ENCODE measurements around the gene TPST1. TPM values are rescaled to one million over a fixed set of nuclear protein-coding genes. Genes with fewer than 3 reads are reported as not detected.
"Not testable (repeated sequence)": the region's sequence is repeated elsewhere in the genome, so short reads cannot be mapped to it uniquely, and the experiment has no call there.

Gene TPST1
- 56.5 and 58.8 TPM in 2 replicates for total RNA-seq (2014; rRNA removed; shearing (Covaris generic))

DNA sequence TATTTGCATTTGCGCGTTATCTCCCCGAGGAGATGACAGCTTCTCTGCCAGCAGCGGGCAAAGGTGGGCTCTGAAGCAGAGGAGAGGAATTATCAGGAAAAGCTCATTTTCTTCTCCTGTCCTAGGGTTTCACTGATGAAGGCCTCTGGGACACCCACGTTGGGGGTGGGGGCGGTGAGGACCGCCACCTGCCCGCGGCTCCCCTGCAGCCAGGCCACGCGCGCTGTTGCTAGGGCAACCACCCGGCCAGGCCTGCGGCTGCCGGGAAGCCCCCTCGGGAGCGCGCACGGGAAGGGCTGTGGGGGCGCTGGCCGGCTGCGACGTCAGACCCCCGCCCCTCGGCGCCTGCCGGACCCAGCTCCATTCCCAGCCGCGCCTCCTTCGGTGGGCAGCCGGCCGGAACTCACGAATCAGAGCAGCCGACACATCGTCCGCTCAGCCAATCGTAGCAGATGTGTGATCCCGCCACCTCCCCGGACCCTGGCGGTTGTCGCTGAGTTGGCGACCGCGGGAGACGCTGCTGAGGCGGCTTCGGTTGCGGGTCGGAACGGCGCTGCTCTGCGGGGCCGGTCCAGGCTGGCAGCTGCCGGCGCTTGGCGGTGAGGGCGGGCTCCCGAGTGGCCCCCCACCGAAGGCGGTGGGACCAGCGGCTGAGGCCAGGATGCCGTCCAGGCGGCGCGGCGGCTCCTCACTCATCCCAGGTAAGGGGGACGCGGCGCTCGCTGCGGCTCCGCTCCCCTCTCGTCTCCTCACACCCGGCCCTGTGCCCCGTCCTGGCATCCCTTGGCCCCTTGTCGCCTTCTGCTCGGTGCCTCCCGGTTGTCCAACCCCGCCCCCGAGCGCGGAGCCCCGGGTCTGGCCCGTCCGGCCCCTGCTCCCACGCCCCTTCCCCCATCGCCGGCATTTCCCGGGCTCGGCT, at the start of gene TPST1:
Gene TPST1 (plus strand): TSS at position 513 of the 919 bp plus-strand sequence. CDS start 35,092 bp downstream, outside the sequence.
- DNase-seq (ENCODE audit: low spot score) = peak; percentile 87

DNA sequence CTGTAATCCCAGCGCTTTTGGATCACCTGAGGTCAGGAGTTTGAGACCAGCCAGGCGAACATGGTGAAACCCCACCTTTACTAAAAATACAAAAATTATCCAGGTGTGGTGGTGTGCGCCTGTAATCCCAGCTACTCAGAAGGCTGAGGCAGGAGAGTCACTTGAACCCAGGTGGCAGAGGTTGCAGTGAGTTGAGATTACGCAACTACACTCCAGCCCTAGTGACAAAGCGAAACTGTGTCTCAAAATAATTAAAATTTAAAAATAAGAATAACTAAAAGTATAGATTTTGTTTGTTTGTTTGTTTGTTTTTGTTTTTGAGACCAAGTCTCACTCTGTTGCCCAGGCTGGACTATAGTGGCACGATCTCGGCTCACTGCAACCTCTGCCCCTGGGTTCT, 49.1 kb upstream of the TPST1 start:
- DNase-seq (ENCODE audit: low spot score) = not testable (repeated sequence)

DNA sequence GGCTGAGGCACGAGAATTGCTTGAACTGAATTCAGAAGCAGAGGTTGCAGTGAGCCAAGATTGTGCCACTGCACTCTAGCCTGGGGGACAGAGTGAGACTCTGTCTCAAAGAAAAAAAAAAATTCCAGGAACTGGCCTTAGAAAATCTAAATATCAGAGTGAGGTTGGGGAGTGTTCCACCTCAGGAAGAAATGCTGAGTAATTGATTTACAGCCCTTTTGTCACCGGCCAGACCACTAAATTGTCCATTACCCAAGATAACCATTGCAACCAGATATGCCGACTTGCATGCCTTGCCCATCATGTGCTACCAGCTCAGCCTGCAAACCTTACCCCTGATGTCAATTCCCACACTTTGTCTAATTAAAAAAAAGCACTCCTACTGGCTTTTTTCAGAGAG, 48.1 kb upstream of the TPST1 start:
- DNase-seq (ENCODE audit: low spot score) = peak; percentile 83

DNA sequence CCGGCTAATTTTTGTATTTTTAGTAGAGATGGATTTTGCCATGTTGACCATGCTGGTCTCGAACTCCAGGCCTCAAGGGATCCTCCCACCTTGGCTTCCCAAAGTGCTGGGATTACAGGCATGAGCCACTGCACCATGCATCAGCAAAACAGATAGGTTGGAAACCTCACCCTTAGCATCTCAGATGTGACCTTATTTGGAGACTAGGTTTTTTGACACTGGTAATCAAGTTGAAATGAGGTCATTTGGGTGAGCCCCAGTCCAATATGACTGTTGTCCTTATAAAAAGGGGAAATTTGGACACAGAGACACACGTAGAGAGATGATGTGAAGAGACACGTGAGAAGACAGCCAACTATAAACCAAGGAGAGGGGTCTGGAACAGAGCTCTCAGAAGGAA, 42.5 kb upstream of the TPST1 start:
- no peak for DNase-seq (ENCODE audit: low spot score)

DNA sequence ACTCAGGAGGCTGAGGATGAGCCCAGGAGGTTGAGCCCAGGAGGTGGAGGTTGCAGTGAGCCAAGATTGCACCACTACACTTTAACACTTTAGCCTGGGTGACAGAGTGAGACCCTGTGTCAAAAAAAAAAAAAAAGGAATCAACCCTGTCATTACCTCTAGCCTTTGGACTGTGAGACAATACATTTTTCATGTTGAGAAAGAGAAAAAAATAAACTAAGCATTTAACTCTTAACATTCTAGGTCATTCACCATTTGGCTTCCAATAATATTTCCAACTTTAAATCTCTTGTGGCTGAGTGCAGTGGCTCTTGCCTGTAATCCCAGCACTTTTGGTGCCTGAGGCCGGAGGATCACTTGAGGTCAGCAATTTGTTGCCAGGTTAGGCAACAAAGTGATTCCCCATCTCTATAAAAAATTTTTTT, 41.9 kb upstream of the TPST1 start:
- DNase-seq (ENCODE audit: low spot score) = no peak

DNA sequence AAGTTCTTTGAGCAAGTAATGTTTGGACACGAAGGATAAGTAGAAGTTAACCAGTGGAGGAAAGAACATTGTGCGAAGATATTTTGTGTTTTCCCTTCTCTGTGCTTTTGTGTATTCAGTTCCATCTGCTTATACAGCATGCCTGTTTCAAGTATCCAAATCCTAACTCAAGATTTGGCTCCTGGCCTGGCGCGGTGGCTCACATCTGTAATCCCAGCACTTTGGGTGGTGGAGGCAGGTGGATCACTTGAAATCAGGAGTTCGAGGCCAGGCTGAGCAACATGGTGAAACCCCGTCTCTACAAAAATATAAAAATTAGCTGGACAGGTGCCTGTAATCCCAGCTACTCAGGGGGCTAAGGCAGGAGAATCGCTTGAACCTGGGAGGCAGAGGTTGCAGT, 40.8 kb upstream of the TPST1 start:
- DNase-seq (ENCODE audit: low spot score) = no peak

DNA sequence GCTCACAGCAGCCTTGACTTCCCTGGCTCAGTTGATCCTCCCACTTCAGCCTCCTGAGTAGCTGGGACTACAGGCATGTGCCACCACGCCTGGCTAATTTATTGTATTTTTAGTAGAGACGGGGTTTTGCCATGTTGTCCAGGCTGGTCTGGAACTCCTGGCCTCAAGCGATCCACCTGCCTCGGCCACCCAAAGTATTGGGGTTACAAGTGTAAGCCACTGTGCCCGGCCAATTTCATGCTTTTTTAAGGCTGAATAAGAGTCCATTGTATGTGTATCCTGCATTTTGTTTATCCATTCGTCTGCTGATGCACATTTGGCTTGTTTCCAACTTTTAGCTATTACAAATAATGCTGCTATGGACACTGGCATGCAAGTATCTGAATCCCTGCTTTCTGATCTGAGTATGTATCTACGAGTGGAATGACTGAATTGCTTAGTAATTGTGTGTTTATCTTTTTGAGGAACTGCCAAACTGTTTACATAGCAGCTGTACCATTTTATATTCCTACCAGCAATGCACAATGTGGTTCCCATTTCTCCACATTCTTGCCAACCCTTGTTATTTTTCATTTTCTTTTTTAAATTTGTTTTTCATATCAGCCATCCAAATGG, 37.3 kb upstream of the TPST1 start:
- DNase-seq (ENCODE audit: low spot score) = peak; percentile 59

DNA sequence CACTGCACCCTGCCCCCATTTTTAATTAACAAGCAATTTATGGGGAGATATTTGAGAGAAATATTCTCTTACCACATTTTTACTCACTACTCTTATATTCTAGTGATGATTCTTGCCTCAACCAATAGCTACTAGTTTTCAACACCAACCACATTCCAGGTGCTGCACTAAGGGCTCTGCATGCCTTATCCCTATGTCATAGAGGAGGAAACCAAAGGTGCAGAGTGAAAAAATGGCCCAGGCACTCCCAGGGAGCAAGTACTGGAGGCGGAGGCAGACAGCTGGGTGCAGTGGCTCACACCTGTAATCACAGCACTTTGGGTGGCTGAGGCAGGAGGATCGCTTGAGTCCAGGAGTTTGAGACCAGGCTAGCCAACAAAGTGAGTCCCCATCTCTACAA, 35.5 kb upstream of the TPST1 start:
- DNase-seq (ENCODE audit: low spot score) = no peak

DNA sequence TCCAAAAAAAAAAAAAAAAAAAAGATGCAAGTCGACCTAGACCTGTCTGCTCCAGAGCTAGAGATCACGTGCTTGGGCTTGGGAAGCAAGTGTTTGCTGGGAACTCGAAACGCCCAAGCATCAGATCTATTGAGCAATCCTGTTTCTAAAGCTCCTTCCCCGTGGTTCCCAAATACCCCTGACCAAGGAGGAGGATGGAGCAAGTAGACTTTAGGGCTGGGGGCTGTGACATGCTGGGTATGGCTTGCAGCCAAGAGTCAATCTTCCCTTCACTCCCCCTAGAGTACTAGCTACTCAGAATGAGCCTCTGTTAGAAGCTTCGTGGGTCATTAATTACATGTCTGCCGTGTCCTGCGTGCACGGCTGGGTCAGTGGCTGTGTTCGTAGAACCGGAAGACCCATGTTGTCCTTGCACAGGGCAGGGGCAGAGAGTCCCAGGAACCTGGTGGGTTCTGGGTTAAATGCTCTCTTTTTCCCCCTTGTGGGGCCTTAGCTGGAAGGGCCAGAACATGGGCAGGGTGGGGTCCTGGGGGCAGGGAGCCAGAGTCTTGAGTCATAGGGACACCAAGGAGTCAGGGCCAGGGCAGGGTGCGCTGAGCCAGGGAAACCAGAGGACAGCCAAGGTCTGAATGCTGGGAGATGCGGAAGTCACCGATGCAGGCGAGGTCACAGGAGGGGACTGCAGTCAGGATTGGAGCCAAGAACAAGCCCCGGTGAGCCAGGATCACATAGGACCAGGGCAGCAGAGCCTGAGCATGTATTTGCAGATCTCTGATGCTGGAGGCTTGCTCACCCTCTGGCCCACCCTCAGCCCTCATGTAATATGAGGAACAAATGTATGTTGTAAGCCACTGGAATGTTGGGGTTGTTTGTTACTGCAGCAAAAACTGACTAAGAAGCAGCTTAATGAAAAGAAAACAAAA, 34.6 kb upstream of the TPST1 start:
- DNase-seq (ENCODE audit: low spot score) = no peak

DNA sequence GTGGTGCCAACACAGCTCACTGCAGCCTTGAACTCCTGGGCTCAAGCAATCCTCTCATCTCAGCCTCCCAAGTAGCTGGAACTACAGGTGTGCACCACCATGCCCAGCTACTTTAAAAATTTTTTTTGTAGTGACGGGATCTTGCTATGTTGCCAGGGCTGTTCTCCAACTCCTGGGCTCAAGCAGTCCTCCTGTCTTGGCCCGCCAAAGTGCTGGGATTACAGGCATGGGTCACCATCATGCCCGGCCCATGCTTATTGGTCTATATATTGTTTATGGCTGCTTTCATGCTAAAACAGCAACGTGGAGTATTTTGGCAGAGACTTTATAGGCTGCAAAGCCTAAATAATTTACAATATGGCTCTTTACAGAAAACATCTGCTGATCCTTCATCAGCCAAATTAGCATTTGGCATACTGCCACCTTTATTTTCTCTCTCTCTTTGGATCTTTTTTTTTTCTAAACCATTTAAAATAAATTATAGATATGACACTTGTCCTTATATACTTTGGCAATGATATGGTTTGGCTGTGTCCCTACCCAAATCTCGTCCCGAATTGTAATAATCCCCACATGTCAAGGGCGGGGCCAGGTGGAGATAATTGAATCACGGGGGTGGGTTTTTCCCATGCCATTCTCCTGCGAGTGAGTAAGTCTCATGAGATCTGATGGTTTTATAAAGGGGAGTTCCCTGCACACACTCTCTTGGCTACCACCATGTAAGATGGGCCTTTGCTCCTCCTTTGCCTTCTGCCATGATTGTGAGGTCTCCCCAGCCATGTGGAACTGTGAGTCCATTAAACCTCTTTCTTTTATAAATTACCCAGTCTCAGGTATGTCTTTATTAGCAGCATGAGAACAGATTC, 32.4 kb upstream of the TPST1 start:
- peak; percentile 52 for DNase-seq (ENCODE audit: low spot score)

DNA sequence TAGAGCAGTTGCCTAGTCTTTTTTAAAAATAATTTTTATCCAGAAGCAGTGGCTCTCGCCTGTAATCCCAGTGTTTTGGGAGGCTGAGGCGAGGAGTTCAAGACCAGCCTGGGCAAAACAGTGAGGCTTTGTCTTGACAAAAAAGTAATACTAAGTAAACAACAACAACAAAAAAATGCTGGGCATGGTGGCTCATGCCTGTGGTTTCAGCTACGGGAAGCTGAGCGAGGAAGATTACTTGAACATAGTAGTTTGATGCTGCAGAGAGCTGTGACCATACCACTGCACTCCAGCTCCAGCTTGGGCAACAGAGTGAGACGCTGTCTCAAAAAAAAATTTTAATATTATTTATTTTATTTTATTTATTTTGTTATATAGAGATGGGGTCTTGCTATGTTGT, 31.3 kb upstream of the TPST1 start:
- no peak for DNase-seq (ENCODE audit: low spot score)

DNA sequence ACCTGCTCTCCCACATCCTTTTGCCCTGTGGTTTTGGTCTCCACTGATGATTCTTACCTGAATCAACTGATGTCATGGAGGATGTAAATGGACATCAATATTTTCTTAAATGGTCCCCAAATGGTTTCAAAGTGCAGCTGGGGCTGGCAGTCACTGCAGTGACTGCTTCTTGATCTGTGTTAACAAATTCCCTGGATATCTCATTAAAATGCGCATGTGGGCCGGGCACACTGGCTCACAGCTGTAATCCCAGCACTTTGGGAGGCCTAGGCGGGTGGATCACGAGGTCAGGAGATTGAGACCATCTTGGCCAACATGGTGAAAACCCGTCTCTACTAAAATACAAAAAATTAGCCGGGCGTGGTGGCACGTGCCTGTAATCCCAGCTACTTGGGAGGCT, 30.1 kb upstream of the TPST1 start:
- DNase-seq (ENCODE audit: low spot score) = not testable (repeated sequence)

DNA sequence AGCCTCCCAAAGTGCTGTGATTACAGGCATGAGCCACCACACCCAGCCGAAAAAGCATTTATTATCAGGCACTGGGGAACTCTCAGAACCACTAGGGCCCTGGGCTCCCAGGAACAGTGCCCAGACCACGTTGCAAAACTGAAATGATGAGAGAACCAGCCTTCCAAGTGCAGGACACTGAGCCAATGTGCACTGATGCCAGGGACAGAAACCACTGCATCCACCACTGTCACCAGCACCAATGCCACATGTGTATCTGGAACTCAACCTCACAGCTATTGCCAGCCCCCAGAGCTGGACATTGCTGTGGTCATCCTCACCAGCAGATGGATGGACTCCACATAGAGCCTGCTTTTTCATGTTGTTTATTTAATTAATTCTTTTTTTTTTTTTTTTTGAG, 28.2 kb upstream of the TPST1 start:
- DNase-seq (ENCODE audit: low spot score) = no peak

DNA sequence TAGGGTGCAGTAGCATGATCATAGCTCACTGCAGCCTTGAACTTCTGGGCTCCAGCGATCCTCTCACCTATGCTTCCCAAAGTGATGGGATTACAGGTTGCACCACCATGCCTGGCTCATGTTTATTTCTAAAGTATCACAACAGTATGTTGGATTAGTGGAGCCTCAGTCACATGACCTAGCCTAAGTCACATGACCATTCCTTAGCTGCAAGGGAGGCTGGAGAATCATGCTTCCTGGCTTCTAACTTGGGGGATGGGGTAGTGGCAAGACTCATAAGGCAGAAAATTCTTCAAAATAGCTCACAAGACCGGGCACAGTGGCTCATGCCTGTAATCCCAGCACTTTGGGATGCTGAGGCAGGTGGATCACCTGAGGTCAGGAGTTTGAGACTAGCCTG, 26.9 kb upstream of the TPST1 start:
- DNase-seq (ENCODE audit: low spot score) = no peak

DNA sequence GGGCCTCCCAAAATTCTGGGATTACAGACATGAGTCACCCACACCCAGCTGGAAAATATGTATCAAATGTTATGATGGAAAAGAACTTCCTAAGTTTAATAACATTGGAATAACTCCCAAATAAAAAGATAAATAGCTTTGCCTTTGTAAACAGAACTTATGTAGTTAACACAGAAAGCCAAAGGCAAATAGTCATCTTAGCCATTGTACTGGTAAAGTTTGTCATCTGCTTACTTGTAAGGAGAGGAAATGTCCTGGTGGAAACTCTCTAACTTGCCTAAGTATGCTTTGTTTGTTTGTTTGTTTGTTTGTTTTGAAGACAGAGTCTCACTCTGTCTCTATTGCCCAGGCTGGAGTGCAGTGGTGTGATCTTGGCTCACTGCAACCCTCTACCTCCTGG, 23.8 kb upstream of the TPST1 start:
- no peak for DNase-seq (ENCODE audit: low spot score)

DNA sequence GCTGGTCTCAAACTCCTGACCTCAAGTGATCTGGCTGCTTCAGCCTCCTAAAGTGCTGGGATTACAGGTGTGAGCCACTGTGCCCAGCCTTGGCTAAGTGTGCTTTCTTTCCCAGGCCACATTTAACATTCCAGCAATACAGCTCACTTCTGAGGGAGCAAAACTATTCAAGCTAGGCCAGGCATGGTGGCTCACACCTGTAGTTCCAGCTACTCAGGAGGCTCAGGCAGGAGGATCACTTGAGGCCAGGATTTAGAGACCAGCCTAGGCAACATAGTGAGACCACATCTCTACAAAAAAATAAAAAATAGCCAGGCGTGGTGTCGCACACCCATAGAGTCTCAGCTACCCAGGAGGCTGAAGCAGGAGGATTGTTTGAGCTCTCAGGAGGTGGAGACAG, 23.3 kb upstream of the TPST1 start:
- DNase-seq (ENCODE audit: low spot score) = no peak

DNA sequence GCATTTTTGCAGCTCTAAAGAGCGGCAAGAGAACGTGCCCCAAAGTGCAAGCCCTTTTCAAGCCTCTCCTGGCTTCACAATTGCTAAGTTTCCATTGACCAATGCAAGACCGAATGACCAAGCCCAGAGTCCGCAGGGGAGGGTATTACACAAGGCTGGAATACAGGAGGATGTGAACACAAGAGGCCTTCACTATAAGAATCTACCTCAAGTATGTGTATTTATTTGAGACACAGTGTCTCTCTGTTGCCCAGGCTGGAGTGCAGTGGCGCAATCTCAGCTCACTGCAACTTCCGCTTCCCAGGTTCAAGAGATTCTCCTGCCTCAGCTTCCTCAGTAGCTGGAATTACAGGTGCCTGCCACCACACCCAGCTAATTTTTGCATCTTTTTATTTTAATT, 22.2 kb upstream of the TPST1 start:
- DNase-seq (ENCODE audit: low spot score) = no peak

DNA sequence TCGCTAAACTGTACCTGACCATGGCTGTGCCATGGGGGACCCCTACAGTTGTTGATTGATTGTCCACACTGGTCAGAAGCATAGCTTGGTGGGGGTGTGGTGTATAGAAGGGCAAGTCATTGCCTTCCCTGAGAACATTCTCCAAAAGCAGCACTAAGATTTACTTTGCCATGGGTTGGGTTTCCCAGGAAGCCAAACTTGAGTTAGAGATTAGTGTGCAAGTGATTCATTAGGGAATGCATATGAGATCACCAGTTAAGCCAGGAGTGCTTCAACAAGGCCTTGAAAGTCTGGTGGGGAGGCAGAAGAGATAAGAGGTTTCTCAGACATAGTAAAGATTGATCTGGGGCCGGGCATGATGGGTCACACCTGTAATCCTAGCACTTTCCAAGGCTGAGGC, 21.4 kb upstream of the TPST1 start:
- peak; percentile 69 for DNase-seq (ENCODE audit: low spot score)

DNA sequence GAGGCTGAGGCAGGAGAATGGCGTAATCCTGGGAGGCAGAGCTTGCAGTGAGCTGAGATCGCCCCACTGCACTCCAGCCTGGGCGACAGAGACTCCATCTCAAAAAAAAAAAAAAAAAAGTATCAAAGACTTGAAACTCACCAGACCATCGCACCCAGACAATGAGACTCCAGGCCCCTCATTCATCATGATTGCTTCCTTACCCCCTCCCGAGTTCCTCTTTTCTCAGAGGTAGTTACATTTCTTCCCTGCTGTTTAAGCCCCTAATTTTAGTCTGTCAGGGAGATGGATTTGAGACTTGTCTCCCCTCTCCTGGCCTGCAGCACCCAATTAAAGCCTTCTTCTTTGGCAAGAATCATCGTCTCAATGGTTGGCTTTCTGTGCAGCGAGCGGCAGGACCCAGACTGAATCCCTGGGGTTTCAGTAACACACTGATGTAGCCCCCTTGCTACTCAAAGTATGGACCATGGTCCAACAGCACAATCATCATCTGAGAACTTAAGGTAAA, 19.4 kb upstream of the TPST1 start:
- no peak for DNase-seq (ENCODE audit: low spot score)

DNA sequence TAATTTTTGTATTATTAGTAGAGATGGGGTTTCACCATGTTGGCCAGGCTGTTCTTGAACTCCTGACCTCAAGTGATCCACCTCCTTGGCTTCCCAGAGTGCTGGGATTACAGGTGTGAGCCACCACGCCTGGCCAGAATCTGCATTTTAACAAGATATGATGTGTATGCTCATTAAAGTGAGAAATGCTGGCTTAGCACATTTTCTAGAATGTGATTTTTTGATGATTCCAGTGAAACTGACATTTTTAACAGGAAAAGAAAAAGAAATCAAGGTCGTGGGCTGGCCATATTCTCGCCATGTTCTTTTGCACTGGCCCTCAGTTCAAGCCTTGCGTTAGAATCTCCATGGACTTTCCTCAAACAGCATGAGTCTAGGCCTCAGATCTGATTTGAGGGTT, 18.1 kb upstream of the TPST1 start:
- DNase-seq (ENCODE audit: low spot score) = no peak

DNA sequence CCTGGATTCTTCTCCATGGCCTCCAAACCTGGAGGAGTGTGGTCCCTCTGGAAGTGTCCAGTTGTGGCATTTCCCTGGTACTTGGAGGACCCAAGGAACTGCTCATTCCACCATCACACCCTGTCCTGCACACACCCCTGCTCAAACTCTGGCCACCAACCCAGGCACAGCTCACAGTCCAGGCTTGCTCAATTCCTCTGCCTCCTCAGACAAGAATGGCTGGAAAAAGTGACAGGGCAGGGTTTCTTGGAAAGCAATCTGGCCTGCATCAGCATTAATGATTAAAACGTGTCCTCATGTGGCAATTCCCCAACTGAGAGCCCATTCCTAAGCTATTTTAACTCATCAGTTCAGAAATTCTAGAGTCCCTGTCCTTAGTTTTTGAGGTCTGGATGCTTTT, 17.2 kb upstream of the TPST1 start:
- DNase-seq (ENCODE audit: low spot score) = no peak
